Effector CD8-positive, alpha-beta T cell (primary cell): ENCODE measurements around the gene TNC.

Experiments used
- DNase-seq: peaks from one replicate; lab custom pipeline; 2025; lab: John Stamatoyannopoulos, UW

TNC gene

DNA sequence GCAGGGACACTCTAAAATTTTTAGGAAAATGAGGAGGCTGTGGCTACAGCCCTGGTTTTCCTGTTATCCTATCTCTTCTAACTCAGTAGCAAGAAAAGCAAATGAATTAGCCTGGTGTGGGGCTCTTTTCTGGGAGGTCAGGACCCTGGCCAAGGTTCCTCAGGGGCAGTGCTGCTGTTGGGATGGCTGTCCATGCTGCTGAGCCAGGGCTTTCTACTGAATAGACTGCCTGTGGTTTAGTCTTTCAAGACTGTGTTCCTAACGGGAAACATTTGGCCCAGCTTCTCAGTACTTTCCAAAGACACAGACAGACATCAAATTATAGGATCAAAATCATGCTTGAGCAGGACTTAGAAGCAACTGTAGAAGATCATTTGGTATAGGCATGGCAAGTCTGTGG is 18.1 kb downstream of the TNC start:
- no peak for DNase-seq

DNA sequence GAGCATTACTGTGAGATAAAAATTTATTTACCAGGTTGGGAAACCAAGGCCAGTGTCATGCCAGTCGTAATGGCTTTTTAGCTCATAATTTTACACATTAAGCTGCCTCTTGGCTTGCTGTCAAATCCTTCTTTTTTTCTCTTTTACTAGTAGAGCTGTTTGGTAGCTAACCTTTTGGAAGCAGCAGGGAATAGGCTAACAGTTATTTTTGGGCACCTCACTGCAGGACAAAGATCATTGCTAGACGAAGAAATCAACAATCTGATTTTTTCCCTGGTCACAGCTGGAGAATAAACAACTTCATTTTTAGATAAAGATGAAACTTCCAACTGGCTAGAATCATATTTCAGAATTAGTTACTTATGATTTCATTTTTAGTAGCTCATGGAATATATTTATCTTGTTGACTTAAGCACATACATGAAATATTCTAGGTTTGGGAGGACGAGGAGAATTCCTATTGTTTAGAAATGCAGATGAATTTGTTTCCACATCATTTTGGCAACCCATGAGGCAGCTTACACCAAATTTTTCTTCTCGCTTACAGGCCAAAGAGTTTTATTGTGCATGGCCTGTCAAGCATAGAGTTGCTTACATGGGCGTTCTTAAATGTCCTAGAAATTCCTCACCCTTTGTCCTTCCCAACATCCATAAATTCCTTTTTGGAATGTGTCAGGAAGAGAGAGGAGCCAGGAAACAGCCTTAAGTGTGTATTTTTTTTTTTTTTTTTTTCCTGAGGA is 19.6 kb downstream of the TNC start:
- no peak for DNase-seq

DNA sequence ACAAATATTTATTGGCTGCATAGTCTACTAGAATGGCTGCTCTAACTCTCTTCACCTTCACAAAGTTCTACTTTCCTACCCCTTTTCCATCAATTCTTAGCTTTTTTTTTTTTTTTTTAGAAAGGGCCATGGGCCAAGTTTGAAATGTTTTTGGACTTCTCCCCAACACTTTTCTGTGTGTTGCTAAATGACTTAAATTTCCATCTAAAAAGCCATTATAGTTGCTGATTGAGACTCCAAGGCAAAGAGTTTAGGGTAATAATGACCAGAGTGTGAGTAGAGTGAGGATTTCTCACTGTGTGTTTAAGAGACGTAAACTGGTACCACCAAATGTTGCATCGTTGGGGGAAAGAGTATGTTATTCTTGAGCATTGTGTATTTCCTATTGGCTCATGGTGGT is 24.4 kb downstream of the TNC start:
- no peak for DNase-seq

DNA sequence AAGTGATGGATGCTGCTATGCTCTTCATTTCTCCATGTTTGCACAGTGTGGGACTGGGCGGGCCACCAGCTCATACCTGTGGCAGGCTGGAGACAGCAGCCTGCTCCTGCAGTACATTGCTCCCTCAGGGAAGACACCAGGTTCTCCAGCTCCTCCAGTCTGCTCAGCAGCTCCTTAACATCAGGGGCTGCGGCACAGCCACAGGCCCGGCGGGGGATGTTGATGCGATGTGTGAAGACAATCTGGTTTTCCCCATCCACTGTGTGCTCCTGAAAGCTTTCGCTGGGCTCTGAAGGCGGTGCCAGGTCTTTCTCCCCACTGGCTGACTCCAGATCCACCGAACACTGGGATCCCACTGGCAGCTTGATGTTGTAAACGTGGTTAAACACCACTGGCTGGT is 27.5 kb downstream of the TNC start:
- DNase-seq, result no peak

DNA sequence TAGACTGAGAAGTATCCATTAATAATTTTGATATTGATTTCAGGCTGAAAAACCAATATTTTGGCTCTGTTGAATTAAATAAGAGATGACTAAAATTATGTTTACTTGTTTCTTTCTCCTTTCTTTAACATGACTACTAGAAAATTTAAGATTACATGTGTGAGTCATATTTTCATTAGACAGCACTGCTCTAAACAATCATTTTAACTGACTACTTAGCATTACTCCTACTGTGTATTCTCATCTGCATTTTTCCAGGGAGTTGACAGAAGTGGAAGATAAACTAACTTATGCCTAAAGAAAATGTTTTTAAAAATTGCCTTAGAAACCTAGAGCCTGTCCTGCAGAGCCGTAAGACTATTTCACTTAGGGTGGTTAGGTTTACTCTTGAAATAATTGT is 29.1 kb downstream of the TNC start:
- no peak for DNase-seq

DNA sequence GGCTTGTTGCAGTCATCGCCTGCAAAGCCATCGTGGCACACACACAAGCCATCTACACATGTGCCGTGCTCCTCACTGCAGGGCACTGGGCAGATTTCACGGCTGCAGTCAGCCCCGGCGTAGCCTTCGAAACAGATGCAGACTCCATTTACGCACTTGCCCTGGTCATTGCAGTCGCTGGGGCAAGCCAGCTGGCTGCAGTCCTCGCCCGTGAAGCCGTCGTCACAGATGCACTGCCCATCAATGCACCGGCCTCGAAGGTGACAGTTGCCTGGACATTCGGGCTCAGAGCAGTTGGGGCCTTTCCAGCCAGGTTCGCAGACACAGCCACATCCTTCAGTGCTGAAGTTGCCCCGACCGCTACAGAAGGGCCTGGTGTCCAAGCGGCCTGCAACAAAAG is 31.1 kb downstream of the TNC start:
- DNase-seq, result no peak

DNA sequence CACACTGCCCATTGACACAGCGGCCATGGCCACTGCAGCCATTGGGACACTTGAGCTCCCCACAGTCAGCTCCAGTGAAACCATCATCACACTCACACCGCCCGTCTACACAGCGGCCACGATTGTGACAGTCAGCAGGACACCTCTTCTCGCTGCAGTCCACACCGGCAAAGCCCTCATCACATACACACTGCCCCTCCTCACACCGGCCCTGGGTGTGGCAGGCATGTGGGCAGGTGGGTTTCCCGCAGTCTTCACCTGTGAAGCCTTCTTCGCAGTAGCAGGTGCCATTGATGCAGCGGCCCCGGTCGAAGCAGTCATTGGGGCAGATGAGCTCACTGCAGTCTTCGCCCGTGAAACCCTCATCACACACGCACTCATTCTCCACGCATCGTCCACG is 31.5 kb downstream of the TNC start:
- no peak for DNase-seq

DNA sequence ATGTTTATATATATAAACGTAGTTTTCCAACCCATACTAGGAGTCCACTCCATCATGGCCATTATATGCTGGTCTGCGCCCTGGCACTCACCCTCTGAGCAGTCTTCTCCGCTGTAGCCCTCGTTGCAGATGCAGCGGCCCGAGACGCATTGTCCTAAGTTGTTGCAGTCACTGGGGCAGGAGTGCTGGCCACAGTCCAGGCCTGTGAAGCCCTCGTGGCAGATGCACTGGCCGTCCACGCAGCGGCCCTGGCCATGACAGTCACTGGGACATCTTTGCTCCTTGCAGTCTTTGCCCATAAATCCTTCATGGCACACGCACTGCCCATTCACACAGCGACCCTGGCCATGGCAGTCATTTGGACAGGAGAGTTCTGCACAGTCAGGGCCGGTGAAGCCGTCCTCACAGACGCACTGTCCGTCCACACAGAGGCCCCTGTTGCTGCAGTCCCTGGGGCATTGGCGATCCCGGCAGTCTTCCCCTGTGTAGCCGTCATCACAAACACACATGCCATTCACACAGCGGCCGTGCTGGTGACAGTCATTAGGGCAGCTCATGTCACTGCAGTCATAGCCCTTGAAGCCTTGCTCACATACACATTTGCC is 32.1 kb downstream of the TNC start:
- DNase-seq, result no peak

DNA sequence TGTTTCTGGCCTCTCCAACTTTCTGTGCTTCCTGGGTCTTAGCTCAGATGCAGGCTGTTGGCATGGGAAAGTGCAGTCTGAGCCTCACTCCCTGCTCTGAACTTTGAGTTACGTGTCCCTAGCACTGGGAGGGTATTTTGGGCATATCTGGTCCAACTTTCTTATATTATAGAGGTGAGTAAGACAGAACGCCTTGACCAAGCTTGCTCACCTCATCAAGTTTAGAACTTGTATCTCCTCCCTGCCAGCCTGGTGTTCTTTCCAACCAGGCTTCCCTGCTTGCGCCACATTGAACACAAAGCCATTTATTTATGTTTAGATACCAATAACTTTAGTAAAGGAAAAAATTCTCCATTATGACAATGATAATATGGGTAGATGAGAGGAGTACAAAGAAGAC is 33.2 kb downstream of the TNC start:
- DNase-seq, result no peak

DNA sequence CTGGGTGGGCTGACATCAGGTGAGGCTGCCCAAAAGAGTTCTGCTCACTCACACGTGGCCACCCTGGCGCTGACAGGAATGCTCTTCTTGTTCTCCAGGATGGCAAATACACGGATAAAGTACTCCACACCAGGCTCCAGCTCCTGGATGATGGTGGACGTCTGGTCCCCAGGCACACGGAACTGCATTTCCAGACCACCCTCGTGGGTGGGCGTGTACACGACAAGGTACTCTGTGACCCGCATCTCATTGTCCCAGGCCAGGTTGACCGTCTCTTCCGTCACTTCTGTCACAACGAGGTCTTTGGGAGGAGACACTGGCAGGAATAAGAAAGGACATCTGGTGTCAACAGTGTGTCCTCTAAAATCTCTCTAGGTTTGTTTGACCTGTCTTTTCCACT is 33.8 kb downstream of the TNC start:
- DNase-seq, result no peak

DNA sequence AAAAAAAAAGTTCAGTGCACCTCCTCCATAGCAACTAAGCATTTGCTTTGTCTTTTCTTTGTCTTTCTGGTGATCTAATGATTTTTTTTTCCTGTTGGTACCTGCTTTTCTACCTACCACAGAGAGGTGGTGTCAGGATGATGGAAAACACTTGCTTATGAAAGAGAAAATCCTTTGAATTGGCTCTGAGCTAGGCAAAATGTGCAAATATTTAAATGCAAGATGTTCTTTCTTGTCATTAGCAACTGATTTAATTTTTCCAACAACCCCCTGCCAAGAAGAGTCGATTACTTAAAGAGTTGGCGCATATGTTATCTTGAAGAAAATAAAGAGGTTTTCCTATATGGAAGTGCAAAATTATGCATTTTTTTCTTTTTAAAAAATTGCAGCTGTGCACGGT is 37.7 kb downstream of the TNC start:
- DNase-seq, result no peak

DNA sequence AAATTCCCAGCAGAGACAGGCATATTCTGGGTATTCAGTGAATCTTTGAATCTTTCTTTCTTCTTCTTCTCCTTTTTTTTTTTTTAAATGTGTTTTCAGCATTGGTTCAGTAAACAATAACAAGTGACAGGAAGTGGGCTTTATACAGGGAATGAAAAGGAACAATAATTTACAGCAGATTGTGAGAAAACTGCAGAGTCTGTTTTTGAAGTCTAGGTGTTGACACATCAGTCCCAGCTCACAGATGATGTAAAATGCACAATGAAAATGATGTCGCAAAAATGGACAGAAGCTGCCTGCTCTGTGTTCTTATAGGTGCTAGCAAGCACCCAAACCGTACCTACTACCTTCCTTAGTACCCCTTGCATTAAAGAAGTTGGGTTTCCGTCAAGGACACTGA is 38.8 kb downstream of the TNC start:
- no peak for DNase-seq

DNA sequence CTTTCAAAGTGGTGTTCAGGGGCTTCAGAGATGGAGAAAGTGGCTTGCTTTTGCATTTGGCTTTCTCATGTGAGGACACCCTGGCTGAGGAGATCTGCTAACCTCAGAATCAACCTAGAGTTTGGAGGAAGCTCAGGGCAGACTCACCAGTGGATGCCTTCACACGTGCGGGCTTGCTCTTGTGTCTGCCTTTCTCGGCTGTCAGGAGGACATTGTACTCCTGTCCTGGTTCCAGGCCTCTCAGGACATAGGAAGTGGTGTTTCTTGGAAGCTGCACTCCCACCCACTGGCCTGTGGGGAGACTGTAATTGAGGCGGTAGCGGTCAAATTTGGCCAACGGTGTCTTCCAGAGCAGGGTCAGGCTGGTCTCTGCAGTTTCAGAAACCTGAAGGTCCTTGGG is 44.5 kb downstream of the TNC start:
- DNase-seq, result no peak

DNA sequence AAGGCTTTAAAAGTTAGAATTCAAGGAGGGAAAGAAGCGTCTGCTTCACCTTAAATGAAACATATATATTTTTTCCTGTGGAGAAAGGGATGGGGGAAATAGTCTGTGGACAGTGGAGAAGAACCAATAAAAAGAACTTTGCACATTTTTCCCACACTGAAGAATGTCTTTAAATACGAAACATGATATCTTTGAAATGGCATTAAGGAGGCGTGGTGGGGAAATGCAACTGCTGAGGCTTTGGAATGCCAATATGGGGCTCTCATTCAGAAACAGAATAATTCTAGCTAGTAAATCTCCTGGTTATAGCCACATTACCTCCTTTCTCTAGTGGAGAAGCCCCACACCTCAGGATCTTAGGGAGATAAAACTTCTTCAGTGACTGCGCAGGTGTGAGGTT is 46.8 kb downstream of the TNC start:
- DNase-seq, result no peak

DNA sequence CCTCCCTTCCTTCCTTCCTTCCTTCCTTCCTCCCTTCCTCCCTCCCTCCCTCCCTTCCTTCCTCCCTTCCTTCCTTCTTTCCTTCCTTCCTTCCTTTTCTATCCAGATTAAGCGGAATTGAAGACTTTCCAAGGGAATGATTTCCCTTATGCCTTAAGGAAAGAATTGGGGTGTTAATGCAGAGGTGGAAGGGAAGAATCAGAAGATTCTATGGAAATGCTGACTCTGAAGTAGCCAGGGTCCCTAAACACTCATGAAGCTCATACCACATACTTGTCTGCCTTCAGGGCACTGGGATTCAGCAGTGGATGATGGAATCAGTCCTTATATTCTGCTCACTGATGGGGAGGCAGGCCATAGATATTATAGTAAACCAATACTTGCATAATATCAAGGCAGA is 48.2 kb downstream of the TNC start:
- DNase-seq, result no peak

DNA sequence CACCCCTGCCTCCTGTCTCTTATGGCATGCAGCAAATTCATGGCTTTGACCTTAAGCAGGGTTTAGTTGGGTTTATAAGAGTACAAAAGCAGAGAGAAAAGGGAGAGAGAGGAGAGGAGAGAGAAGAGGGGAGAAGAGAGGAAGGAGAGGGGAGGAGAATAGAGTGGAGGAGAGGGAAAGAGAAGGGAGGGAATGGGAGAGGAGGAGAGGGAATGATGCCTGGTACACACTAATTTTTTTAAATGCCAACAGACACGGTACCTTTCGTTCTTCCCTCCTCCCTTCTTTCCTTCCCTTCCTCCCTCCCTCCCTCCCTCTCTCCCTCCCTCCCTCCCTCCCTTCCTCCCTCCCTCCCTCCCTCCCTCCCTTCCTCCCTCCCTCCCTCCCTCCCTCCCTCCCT is 48.7 kb downstream of the TNC start:
- no peak for DNase-seq

DNA sequence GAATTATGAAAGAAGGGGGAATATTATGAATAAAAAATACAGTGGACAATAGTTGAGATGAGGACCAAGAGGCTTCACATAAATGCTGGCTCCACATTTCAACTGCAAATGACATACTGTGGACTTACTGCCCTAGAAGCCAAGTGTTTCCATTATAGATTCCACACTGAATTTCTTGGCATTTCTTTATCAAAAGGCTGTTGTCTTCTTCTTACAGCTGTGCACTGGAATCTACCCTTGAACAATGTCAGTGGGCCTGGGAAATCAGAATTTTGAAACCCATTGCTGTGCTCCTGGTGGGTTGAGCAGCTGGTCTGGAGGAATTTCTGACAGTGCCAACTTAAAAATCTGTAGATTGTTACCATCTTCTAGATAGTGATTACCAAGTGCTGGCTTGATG is 49.9 kb downstream of the TNC start:
- DNase-seq, result no peak

DNA sequence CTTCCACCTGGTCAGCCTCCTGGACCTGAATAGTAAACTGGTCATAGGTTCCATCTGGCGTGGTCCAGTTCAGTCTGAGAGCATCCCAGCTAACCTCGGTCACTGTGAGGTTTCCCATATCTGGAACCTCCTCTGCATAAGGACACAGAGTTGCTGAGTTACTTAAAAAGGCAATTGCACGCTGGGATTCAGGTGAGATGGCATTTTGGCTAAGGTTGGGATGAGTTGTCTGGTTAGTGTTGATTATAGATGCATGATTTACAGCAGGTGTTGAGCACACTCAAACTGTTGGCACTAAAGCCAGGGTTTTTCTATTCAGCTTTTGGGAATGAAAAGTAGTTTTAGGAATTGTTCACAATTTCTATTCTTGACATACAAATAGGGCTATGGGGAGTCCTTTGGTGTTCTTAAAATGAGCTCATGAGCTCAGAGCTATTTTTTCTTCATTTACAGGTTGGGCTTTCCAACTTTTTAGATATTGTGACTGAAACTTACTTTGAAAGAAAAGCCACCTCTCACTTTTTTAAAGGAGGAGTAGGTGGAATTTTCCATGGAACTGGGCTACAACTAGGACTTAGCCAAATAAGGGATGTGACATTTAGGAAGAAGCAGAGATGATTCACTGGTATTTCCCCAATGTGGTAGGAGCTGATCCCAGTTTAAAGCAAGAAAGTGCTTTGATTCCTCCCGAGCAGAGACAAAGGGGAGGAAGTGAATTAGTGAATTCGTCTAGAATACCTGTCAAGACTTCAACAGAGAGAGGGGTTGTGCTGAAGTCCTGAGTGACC is 54.7 kb downstream of the TNC start:
- DNase-seq, result no peak

DNA sequence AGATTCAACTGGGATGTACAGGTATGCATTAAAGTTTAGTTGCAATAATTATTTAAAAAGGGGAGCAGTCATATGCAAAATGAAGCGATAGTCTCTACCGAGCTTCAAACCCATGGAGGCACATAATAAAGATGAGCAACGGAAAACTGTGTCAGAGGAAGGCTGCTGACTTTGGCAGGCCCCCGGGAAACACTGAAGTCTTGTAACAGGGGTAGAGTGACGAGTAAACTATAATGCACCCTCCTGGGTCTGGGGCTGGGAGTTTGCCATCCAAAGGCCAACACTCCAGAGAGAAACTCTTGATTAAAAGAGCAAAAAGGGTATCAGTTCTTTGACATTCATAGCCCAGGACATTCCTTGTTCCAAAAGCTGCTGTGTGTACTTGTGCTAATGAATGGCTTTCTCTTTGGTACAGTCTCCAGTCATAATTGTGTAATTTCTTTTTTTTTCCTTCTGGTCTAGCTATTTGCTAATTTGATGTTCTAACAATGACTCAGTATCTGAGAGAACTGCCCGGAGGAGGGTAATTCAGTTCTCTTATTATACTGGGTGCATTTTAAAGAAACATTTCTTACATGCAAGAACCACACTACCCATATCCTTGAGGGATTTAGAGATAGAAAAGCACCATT is 59.2 kb downstream of the TNC start:
- no peak for DNase-seq

DNA sequence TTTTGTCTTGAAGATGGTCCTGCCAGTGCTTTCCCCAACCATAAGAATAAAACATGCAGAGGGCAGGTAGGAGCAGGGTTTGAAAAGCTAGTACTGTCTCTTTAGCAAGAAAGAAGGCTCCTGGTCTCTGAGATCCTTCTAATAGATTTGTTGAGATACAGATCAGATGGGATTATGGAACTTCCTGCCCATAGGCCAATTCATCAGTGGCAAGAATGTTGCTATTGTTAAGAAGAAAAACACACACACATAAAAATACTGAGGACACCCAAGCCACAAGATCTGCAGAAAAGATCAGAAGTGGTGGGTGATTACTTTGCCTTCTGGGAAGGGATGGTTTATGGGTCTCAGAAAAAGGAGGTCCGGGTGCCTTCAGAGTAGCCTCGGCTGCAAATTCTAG is 59.8 kb downstream of the TNC start:
- DNase-seq, result no peak

DNA sequence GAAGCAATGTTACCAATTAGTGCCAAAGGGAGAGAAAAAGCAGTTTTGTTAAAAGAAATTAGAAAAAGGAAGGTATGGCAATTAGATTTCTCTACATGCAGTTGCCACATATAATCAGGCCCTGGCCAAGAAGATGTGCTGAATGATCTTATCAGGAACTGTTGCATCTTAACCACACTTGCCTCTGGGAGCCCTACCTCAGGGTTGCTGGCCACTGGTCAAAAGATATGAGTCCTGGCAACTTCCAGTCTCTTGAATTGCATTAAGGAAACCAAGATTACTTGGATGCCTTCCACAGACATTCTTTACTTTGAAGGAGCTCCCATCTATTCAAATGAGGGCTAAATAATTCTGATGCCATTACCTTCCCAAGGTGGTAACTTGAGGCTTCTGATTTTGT is 60.4 kb downstream of the TNC start:
- no peak for DNase-seq

DNA sequence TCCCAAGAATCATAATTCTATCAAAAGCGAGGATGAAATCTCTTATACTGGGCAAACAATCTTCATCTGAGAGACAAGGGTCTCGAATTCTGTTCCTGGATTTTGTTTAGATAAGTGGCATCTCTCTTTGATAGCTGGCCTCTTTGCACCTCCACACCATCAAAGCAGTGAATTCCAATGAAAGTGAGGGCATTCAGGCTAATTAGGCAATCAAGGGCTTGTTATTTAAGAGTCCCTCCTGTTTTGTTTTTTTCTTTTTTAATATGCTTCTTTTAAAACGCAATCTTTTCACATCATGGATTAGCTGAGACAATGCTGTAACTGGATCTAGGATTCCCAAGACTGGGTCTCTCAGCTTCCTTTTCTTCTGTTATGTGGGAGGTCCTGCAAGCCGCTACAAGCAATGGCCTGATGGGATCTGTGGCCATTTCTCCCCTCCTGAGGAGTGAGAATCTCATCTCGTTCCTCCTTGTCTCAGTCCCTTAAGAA is 67.9 kb downstream of the TNC start:
- no peak for DNase-seq

DNA sequence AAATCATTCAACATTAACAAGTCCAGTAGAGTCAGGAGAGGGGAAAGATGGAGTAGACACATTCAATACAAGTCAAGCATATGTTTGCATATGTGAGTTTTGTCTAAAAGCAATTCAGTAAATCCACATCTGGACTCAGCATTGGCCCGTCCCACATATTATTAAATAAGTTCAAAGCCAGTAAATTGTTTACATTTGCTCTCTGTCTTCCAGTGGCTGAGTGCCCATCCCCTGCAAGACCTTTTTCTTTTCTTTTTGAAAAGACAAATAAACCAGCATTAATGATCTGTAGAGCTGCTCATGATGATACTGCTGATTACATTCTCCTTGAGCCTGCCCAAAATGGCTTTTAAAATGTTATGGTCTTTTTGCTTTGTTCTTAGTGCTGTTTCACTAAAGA is 71.1 kb downstream of the TNC start:
- no peak for DNase-seq
